Lung (tissue), 12 donors: ENCODE data around the gene MIER1. TPM values are rescaled to one million over a fixed set of nuclear protein-coding genes. Genes with fewer than 3 reads are reported as not detected.
"Not testable (repeated sequence)": the region's sequence is repeated elsewhere in the genome, so short reads cannot be mapped to it uniquely, and the experiment has no call there.

Experiments
- ATAC-seq: fragments of 200-7000 bp; cut with Tn5 transposase; one replicate; pipeline ENCODE4 v1.9.1; 2020; ENCODE audit warnings: moderate number of reproducible peaks; ENCODE audit not compliant: insufficient read depth, low FRiP score
- DNase-seq, 3 donors: peaks; one replicate each; pipeline ENCODE4 v3.0.0-alpha.2; 2013 to 2017
- H3K27ac ChIP-seq, 2 donors: one replicate each; pipeline ENCODE4 v1.5.1; 2013; ENCODE audit warnings: mild to moderate bottlenecking in 2 of 2, moderate library complexity in 2 of 2, control low read depth in 1 of 2, inconsistent platforms in 1 of 2, low read depth in 1 of 2, low read length in 1 of 2
- H3K27me3 ChIP-seq, 3 donors: one replicate each; pipeline ENCODE4 v1.5.1; 2013; ENCODE audit warnings: low read length in 2 of 3; ENCODE audit not compliant: control insufficient read depth in 3 of 3, insufficient read depth in 3 of 3
- H3K36me3 ChIP-seq, 4 donors: one replicate each; pipeline ENCODE4 v1.5.1; 2013; ENCODE audit warnings: low read length in 4 of 4, mild to moderate bottlenecking in 1 of 4, moderate library complexity in 1 of 4; ENCODE audit not compliant: control insufficient read depth in 4 of 4, insufficient read depth in 4 of 4
- H3K4me1 ChIP-seq, 5 donors: one replicate each; pipeline ENCODE4 v1.5.1; 2013; ENCODE audit warnings: low read length in 5 of 5, mild to moderate bottlenecking in 2 of 5, moderate library complexity in 1 of 5; ENCODE audit not compliant: control insufficient read depth in 5 of 5, insufficient read depth in 5 of 5
- H3K4me3 ChIP-seq: one replicate; pipeline ENCODE4 v1.5.1; 2013; ENCODE audit warnings: mild to moderate bottlenecking, control low read depth, moderate library complexity
- H3K9ac ChIP-seq, 2 donors: one replicate each; pipeline ENCODE4 v1.5.1; 2013; ENCODE audit warnings: low read length in 2 of 2, control low read depth in 1 of 2; ENCODE audit not compliant: insufficient read depth in 1 of 2
- H3K9me3 ChIP-seq, 4 donors: one replicate each; pipeline ENCODE4 v1.5.1; 2013; ENCODE audit warnings: low read length in 3 of 4, mild to moderate bottlenecking in 1 of 4, moderate library complexity in 1 of 4; ENCODE audit not compliant: control insufficient read depth in 4 of 4, insufficient read depth in 3 of 4
- WGBS, 2 donors: extraction: QIAGEN DNeasy Blood & Tissue Kit; methylation state at CpG; one replicate each; pipeline ENCODE4 v1.1.7; 2013; 5-methylcytosine and 5-hydroxymethylcytosine counted together
- polyA plus RNA-seq, 2 donors: library from polyadenylated mRNA; stranded (reverse); fragments of 200-250 nt; gene quantifications; one replicate each; pipeline ENCODE4 v1.2.1, GENCODE V29; 2013
- total RNA-seq, 2 donors: library from RNA; depleted of rRNA in 1 of 2; stranded (reverse); fragments of >200 nt in 1 of 2; gene quantifications; one replicate each; pipeline ENCODE4 v1.2.1, GENCODE V29; 2014 to 2021
- TF ChIP-seq, protein P1 (sequence below): IDR thresholded peaks from 2 replicates; pipeline ENCODE4 v1.5.1; 2012; ENCODE audit warnings: mild to moderate bottlenecking; ENCODE audit errors: control extremely low read depth, extremely low read depth
- donor health status: control.
- donor health status: control.
- donor health status: Bipolar disorder and iron deficiency.
- donor health status: healthy.
- donor health status: DM: yes; HTN: yes; CAD: no.

The MIER1 gene
- total and polyA plus RNA-seq, 4 donors, result 12.6 to 42.4 (median 21.5) TPM

DNA sequence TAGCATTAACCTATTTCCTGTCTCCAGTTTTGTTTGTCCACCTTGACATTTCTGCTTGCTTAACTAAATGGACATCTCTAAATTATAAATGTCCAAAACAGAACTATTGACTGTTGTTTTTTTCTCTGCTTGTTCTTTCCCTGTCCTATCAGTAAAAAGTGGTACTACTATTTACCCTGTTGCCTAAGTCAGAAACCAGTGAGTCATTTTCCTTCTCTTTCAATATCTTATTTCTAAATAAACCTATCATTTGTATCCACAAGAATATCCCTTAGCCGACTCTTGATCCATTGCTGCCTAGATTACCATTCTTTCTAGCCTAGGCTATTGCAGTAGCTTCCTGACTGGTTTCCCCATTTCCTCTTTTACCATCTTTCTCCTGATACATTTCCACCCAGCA lies 22.5 kb downstream of the MIER1 start:
- H3K4me1 ChIP-seq, result peaks cover 0 to 3% (median 0%) of the 10 kb centered on the region in 5 donors

DNA sequence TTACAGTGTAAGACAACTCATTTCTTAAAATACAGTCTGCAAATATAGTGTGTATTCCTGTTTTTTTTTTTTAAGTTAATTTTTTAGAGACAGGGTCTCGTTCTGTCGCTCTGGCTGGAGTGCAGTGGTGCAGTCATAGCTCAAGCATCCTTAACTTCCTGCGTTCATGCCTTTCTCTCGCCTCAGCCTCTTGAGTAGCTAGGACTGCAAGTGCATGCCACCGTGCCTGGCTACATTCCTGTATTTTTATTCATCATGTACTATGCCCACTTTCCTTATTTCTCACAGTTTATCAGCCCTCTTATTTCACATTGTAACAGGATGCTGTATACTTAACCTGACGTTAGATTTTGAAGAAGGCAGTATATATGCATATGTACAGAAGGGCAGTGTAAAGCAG lies 26.7 kb downstream of the MIER1 start:
- no peak overlapping the region for H3K27ac ChIP-seq
- H3K4me1 ChIP-seq, result peaks cover 0 to 3% (median 0%) of the 10 kb centered on the region in 5 donors
- 87 to 93% methylated on average over 6 of the region's 6 CpGs for WGBS, 2 donors
- ATAC-seq (no peak), DNase-seq (no peak)
- peaks cover 8 to 35% (median 15%) of the 10 kb centered on the region in 4 donors for H3K36me3 ChIP-seq
- H3K4me3 ChIP-seq, result no peak overlapping the region
- no peaks in the 10 kb centered on the region for H3K9me3 ChIP-seq
- H3K27me3 ChIP-seq, result no peaks in the 10 kb centered on the region
- H3K9ac ChIP-seq, result no peak overlapping the region
- TF ChIP-seq, protein P1, sequence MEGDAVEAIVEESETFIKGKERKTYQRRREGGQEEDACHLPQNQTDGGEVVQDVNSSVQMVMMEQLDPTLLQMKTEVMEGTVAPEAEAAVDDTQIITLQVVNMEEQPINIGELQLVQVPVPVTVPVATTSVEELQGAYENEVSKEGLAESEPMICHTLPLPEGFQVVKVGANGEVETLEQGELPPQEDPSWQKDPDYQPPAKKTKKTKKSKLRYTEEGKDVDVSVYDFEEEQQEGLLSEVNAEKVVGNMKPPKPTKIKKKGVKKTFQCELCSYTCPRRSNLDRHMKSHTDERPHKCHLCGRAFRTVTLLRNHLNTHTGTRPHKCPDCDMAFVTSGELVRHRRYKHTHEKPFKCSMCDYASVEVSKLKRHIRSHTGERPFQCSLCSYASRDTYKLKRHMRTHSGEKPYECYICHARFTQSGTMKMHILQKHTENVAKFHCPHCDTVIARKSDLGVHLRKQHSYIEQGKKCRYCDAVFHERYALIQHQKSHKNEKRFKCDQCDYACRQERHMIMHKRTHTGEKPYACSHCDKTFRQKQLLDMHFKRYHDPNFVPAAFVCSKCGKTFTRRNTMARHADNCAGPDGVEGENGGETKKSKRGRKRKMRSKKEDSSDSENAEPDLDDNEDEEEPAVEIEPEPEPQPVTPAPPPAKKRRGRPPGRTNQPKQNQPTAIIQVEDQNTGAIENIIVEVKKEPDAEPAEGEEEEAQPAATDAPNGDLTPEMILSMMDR, result no peak

More for the DNA sequence above, 22.5 kb downstream of the MIER1 start:
- Histone ChIP-seq H3K36me3 (peaks cover 11 to 16% (median 13%) of the 10 kb centered on the region in 4 donors), H3K9ac (no peak overlapping the region), H3K27me3 (no peaks in the 10 kb centered on the region), H3K9me3 (no peaks in the 10 kb centered on the region), H3K4me3 (no peak overlapping the region), H3K27ac (no peak overlapping the region)
- DNase-seq (no peak), ATAC-seq (no peak)
- 22 to 61% methylated on average over 1 of the region's 1 CpG for WGBS, 2 donors
- TF ChIP-seq, protein P1, result no peak

DNA sequence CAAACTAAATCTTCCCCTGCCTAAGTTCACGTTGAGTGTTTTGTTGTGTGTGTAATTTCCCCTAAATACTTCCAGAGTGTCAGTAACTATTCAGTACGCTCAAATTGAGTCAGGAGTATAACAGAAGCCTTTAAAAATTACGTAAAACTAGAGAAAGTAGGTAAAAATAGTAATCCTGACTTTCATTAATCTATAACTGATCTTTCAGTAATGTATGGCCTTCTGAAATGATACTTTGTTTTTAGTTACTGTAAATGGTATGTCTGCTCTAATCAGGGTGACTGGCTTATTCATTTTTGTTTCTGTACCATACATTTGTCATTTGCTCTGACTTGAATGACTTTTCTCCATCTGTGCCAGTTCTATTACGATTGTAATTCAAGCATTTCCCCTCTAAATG lies 29.4 kb downstream of the MIER1 start:
- Histone ChIP-seq H3K4me1 (no peaks in the 10 kb centered on the region), H3K4me3 (no peak overlapping the region), H3K9ac (no peak overlapping the region), H3K27ac (no peak overlapping the region), H3K9me3 (no peaks in the 10 kb centered on the region), H3K27me3 (no peaks in the 10 kb centered on the region), H3K36me3 (peaks cover 0 to 35% (median 15%) of the 10 kb centered on the region in 4 donors)
- DNase-seq (no peak), ATAC-seq (no peak)
- WGBS, 2 donors, result 88 to 90% methylated on average over 4 of the region's 4 CpGs
- TF ChIP-seq, protein P1, result no peak

DNA sequence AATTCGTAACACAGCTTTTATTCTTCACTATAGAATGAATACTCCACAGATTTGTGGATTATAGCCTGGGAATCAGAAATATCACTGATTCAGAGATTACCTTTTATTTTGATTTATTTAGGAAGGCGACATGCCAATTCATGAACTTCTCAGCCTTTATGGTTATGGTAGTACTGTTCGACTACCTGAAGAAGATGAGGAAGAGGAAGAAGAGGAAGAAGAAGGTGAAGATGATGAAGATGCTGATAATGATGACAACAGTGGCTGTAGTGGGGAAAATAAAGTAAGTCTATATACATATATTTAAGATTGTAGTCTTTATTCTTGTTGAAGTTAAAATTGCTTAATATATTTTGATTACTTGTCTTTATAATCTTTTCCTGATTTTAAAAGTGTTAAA lies 33.1 kb downstream of the MIER1 start:
- Histone ChIP-seq H3K9ac (no peak overlapping the region), H3K27ac (no peak overlapping the region), H3K4me1 (no peaks in the 10 kb centered on the region), H3K9me3 (no peaks in the 10 kb centered on the region), H3K36me3 (peaks cover 7 to 32% (median 16%) of the 10 kb centered on the region in 4 donors), H3K27me3 (no peaks in the 10 kb centered on the region), H3K4me3 (no peak overlapping the region)
- TF ChIP-seq, protein P1, result no peak
- WGBS, 2 donors, result 94 to 98% methylated on average over 3 of the region's 3 CpGs
- ATAC-seq (no peak), DNase-seq (no peak)

DNA sequence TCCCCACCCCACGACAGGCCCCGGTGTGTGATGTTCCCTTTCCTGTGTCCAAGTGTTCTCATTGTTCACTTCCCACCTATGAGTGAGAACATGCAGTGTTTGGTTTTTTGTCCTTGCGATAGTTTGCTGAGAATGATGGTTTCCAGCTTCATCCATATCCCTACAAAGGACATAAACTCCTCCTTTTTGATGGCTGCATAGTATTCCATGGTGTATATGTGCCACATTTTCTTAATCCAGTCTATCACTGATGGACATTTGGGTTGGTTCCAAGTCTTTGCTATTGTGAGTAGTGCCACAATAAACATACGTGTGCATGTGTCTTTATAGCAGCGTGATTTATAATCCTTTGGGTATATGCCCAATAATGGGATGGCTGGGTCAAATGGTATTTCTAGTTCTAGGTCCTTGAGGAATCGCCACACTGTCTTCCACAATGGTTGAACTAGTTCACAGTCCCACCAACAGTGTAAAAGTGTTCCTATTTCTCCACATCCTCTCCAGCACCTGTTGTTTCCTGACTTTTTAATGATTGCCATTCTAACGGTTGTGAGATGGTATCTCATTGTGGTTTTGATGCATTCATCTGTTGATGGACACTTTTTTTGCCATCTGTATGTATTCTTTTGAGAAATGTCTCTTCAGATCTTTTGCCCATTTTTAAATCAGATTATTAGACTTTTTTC lies 41.5 kb downstream of the MIER1 start:
- DNase-seq, H3K4me1 ChIP-seq, ATAC-seq, H3K4me3 ChIP-seq, H3K27me3 ChIP-seq, H3K9me3 ChIP-seq, H3K9ac ChIP-seq, H3K27ac ChIP-seq: not testable (repeated sequence)
- H3K36me3 ChIP-seq, result peaks cover 6 to 41% (median 17%) of the 10 kb centered on the region in 4 donors
- 88 to 89% methylated on average over 7 of the region's 7 CpGs for WGBS, 2 donors
